Mesenteric fat pad (tissue), 1 donor: Measurements from ENCODE around the gene MORN1. TPM values are rescaled to one million over a fixed set of nuclear protein-coding genes. Genes with fewer than 3 reads are reported as not detected.
"Not testable (repeated sequence)": the region's sequence is repeated elsewhere in the genome, so short reads cannot be mapped to it uniquely, and the experiment has no call there.

Source experiments
- DNase-seq: peaks from one replicate; pipeline ENCODE4 v3.0.0-alpha.2; 2020; ENCODE audit warnings: low spot score
- long read RNA-seq: library from polyadenylated mRNA; unstranded; transcript quantifications from one replicate; pipeline ENCODE4 v2.0.0, GENCODE V29; 2020
- total RNA-seq: library from RNA; stranded (reverse); fragmentation: NEBNext Ultra II Directional; extraction: Animal tissue kit (Norgen Biotek cat#: 25700); gene quantifications from one replicate; pipeline ENCODE4 v1.2.1, GENCODE V29; 2021
- donor health status: DM: yes; HTN: yes; CAD: no.

Gene MORN1
- 4.4 TPM for total RNA-seq
- long read RNA-seq, partial matches to known transcripts = 5 of 9 reads
- long read RNA-seq, other reads (novel, unspliced or antisense) = 3 of 9 reads

DNA sequence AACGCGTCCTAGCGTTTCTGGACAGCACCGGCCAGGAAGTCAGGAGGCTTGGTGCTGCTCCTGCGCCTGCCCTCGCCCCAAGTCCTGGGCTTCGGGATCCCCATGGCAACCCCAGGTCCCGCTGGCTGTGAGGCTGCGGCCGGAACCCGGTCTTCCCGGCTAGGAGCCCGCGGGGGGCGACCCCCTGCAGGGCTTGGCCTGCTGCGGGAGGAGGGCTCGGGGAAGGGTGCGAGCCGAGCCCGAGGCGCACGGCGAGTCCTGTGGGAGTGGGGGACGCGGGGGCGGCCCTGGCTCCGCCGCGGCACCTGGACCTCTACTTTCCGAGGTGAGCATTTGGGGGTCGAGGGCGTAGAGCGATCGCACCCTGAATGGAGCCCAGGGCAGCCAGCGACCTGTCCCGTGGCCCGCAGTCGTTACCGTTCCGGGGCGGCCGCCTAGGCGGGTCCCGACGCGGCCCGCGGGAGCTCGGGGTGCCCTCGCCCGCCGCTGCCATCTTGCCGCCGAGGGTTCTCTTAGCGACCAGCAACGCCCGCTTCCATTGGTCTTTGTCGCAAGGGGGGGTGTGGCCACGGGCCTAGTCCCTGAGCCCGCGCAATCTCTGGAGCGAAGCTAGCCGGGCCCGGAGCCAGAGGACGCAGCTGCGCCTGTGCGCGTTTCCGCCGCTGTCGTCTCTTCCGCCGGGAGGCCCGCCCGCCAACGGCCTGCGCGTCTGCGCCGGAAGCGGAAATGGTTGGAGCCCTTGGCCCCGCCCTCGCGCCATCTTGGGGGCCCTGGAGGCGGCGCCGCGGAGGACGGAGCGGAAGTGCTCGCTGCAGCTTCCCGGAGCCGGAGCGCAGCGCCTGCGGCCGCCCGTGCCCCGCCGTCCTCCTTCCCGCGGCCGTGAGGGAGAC lies at the start of gene MORN1, which contains the start of gene RER1:
Gene MORN1, minus strand, starts transcription at position 514 of the 890 bp plus-strand sequence. Its CDS starts 21 bp downstream, at position 493.
Gene RER1, plus strand, starts transcription at position 801 of the 890 bp plus-strand sequence. CDS start 3,950 bp downstream, outside the sequence.
- DNase-seq = peak; percentile 100

DNA sequence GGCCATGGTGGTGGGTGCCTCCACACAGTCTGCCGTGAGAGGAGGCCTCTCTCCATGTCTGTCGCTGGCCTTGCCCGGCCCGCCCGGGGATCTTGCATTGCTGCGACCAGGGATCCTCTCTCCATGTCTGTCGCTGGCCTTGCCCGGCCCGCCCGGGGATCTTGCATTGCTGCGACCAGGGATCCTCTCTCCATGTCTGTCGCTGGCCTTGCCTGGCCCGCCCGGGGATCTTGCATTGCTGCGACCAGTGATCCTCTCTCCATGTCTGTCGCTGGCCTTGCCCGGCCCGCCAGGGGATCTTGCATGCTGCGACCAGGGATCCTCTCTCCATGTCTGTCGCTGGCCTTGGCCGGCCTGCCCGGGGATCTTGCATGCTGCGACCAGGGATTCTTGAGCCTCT lies 49.0 kb upstream of the MORN1 start:
- not testable (repeated sequence) for DNase-seq

DNA sequence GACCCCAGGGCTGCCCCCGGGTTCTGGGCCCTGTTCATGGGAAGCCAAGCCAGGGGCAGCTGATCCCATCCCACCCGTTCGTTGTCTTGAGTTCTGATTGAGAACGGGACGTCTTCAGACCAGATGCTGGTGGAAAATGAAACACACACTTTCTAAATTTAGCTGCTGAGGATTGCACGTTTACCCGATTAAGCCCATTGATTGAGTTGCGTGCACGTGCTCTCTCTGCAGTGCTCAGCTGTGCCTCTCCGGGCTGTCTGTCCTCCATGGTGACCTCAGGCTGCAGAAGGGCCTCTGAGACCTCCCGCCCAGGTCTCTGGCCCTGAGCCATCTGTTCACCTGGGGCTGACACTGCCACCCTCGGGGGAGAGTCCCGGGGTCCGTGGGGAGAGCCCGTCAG lies 48.0 kb upstream of the MORN1 start:
- DNase-seq = no peak

DNA sequence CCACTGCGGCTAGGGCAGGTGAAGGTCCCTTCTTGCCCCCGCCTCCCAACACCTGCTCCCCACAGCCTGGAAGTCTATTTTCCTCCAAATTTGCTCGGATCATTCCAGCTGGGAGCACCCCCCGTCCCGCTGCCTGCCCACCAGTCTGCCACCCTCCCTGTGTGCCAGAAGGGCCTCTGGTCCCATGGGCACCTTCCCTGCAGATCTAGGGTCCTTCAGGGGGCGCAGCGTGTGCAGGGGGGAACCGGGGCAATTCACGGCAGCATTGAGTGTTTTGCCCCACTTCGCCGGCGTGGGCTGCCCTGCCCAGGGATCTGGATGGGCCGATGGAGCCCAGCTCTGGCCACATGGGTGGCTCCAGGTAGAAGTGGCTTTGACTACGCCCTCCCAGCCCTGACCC lies 47.3 kb upstream of the MORN1 start:
- DNase-seq = no peak

DNA sequence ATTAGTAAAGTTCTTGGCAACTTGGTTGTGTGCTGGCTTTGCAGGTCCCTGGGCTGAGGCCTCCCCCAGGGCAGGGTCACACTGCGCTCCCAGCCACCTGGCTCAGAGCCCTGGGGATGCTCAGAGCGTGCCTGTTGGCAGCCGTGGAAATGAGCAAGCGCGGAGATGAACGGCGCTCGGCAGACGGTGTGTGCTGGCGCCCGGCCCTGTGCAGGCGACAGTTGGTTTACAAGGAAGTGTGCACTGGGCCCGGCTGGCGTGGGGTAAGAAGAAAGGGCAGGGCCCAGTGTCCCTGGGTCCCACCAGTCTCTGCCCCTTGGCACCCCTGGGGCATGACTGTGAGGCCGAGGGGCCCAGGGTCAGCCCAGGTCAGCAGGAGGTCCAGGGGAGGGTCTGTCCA lies 46.7 kb upstream of the MORN1 start:
- DNase-seq = no peak

DNA sequence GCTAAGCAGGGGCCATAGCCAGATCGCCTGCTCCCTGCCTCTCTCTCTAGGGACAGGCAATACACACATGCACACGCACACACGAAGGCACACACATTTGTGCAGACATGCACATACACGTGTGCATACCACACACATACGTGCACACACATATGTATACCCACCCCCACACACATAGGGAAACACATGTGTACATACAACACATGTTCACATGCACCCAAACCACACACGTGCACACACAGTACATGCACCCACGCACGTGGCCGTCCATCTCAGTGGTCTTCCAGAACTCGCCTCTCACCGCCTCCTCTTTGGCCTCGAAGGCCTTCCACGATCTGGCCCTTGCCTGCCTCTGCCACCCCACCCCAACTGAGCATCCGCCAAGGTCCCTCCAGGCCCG lies 46.3 kb upstream of the MORN1 start:
- no peak for DNase-seq

DNA sequence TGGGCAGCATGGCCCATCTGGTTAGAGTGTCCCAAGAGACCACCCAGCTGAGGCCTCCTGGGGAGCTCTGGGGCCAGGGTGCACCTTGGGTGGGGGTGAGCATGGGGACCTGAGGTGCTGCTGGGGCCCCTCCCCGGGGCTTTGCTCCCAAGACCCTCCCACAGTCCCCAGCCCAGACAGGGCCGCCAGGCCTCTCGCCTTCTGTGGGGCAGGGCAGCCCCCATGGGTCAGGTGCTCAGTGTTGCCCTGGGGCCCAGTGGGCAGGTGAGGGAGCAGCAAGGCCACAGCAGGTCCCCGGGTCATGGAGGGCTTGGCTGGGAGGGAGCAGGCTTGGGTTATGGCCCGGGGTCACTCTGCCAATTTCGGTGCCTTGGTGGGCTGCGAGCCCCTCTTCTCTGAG lies 45.5 kb upstream of the MORN1 start:
- no peak for DNase-seq

DNA sequence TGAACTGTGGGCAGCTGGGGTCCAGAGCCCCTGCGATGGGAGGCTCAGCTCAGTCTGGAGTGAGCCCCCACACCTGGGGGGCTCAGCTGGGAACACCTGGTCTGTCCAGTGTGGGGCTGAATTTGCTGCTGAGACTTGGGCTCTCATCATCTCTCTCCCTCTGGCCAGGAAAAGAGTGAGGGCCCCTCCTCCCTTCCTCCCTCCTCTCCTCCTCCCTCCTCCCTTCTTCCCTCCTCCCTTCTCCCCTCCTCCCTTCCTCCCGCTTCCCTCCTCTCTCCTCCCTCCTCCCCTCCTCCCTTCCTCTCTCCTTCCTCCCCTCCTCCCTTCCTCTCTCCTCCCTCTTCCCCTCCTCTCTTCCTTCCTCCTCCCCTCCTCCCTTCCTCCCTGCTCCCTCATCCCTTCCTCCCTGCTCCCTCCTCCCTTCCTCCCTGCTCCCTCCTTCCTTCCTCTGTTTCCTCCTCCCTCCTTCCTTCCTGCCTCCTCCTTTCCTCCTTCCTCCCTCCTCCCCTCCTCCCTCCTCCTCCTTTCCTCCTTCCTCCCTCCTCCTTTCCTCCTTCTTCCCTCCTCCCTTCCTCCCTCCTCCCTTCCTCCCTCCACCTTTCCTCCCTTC lies 44.5 kb upstream of the MORN1 start:
- no peak for DNase-seq

DNA sequence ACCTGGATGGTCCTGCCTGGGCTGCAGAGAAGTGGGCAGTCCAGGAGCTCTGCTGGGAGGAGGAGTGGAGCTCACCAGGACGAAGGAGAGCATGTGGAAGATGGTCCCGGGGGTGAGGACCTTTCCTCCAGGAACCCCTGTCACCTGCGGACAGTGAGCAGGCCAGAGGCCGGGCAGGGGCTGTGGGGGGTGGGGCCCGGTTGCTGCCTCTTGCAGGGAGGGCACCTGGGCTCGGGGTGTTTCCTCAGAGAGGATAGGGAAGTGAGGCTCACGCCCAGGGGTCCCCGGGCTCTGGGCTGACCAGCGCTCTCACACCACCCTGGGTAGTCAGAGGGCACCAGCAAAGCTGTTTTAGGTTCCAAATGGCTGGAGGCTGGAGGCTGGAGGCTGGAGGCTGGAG lies 43.7 kb upstream of the MORN1 start:
- DNase-seq = no peak

DNA sequence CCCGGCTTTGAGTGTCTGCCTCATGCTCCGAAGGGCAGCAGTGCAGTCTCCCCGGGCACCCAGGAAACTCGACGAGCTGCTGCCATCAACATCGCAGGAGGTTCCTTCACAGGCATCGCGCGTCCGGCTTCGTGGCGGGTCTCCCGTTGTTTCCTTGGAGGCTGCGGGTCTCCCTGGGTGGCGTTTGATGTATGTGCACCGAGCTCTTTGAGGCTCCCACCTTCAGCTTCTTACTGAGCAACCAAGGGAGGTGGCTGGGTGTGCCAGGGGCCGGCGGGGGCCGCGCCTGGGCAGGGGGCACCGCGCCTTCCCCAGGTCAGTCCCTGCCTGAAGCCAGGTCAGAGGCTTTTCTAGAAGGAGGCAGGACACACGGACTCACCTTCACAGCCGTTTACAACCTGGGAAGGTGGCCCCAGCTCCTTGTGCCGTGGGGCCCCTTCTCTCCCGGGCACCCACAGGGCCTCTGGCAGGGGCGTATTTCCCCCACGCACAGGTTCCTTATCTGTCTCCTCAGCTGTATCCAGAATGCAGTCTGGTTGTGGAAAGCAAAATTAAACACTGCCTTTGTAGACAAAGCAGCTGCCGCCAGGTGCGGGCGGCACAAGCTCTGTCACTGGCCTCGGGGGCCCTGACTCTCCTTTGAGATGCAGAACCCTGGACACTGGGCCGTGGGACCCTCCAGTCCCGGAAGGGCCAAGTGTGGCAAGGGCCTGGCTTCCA lies 42.7 kb upstream of the MORN1 start:
- no peak for DNase-seq

DNA sequence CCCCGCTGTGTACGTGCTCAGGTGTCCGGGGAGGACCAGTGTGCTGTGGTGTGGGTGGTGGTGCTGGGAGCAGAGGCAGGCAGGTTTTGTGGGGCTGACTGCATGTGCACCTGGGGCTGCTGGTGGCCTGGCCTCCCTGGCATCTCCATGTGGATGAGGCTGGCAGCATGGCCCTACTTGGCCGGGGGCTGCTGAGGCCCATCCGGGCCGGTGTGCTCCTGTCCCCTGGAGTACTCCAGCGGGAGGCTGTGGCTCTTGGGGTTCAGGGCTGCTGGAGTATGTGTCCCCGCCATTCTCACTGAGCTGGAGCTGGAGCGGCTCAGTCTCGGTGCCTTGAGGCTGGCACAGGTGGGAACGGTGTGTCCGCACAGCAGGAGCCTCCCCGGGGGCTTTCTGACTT lies 41.8 kb upstream of the MORN1 start:
- no peak for DNase-seq

DNA sequence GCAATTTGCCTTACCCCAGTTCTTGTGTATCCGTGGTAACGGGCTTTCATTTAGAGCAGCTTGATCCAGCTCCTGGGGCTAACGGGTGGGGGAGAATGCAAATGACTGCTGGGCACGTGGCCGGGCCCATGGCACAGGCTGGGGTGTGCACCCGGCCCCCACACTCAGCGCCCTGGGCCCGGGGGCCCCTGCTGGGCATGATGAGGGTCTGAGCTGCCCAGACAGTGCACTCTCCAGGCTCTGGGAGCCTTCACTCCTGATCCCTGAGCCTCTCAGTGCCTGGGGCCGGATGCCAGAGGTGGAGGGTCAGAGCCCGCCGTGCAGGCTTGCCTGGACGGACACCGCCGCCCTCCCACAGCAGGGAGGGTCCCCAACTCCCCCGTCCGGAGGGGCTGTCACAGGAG lies 41.1 kb upstream of the MORN1 start:
- DNase-seq = no peak

DNA sequence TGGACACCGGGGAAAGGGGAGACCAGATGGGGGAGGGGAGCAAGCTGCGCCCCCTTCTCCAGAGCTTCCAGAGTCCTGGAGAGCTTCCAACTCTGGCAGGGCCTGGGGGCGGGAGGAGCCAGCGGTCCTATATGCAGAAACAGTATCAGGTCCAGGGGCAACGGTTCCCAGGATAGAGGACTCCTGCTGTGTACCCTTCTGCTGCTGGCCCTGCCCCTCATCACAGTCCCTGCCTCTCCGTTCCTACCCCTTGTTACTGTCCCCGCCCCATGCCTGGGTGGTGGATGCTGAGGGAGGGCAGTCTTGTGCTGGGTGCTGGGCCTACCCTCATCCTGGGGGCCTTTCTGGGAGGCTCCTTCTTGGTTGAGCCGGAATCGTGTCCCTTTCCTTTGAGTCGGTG lies 40.2 kb upstream of the MORN1 start:
- DNase-seq = no peak

DNA sequence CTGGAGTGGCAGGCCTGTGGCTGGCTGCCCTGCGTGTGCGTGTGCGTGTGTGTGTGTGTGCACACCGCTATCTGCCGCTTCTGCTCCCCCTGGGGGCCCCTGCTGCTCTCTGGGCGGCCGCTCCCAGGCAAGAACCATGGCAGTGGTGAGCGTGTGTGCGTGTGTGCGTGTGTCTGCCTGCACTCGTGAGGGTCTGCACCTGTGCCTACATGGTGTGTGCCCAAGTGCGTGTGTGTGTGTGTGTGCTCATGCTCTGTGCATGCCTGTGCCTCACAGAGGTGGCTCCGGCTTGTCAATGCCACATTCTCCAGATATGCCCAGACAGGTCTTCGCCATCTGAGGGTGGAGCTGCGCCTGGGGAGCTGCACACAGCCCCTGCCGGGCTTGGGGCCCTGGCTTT lies 39.7 kb upstream of the MORN1 start:
- no peak for DNase-seq

DNA sequence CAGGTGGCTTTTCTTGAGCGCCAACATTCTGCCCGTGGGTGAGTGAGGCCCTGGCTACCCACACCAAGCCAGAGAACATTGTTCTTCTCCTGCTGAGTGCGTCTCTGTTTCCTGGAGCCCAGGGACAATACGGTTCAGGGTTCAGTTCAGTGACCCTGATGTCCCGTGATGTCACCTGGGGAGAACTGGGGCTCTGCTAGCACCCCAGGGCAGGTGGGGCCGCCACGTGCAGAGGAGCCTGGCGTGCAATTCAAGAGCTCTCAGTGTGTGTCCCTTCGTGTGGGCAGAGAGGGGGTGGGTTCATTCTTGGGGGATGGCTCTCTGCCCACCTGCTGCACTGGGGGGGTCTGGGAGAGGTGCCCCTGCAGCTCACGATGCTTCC lies 39.2 kb upstream of the MORN1 start:
- DNase-seq = no peak

DNA sequence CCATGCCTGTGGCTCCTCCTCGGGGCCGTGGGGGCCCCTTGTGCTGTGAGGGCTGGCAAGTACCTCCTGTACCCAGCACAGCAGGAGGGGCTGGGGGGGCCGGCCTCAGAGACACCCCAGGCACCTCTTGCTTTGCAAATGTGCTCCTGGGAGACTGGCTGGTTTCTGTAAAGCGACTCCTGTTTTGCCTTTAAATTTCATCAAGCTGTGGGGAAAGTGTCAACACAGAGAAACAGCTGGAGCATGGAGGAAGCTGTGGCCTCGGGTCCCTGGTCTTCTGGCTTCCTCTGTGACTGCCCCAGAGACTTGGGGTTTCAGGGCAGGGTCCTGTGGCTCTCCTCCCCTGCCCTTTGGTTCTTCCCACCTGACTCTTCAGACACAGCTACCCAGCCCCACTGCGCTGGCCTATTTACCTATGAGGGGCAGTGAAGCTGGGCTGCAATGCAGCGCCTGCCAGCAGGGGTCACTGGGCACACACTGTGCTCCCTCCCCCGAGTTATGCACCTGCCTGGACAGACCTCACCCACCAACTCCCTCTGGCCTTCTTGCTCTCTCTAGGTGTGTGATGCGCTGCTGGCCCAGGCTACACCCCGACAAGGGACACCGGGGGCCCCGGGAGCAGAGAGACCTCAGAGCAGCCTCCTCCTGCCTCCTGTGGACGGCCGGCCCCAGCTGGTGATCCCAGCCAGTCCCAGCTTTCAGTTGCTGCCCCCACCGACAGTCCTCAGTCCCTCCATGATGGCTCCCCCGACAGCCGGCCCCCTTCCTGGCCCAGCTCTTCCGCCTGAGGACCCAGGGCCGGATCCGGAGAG lies 38.6 kb upstream of the MORN1 start:
- DNase-seq = no peak

DNA sequence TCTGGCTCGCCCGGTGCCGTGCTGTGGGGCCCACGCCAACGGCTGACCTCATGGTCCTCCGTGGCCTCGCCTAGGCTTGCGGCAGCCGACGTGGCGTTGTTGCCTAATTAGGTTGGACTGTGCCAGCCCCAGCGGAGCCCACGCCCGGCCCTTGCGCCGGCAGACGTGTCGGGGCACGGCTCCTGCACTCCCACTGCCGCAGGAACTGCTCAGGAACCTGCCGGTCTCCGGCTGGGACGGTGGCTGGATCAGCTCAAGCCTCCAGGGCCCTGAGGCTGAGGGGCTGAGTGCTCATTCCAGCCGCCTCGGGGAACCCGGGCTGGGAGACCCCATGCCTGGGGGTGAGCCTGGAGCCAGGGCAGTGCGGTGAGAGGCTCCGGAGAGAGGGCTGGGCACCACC lies 37.1 kb upstream of the MORN1 start:
- no peak for DNase-seq

DNA sequence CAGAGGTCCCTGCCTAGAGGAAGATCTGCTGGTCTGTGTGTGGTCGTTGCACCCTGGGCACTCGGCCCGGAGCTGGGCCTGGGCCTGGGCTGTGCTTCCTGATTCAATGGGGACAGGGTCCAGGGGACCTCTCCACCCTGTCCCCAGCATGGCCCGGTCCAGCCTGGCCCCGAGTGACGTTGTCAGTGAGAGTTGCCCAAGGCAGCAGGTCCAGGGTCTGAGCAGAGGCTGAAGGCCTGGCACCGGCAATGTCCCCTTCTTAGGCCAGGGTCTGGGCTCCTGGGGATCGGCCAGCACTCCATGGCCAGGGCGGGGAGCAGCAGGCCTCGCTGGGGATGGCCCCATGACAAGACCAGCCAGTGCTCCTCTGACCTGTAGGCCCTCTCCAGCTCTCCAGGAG lies 36.6 kb upstream of the MORN1 start:
- DNase-seq = no peak

DNA sequence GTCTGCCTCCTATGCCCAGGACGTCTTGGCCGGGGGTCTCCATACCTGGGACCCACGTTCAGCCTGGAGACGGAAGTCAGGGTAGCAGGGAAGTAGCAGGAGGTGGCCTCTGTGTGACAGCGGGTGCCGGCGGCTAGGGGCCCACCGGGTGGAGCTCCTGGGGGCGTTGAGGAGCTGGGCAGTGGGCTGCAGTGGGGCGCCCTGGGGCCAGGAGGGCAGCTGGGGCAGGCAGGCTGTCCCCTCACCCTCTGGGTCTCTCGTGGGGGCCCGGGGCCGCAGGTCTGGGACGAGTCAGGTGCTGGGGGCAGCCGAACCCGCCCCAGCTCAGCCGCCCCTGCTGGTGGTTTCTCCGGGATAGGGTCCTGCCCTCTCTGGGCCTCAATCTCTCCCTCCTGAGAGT lies 35.7 kb upstream of the MORN1 start:
- no peak for DNase-seq

DNA sequence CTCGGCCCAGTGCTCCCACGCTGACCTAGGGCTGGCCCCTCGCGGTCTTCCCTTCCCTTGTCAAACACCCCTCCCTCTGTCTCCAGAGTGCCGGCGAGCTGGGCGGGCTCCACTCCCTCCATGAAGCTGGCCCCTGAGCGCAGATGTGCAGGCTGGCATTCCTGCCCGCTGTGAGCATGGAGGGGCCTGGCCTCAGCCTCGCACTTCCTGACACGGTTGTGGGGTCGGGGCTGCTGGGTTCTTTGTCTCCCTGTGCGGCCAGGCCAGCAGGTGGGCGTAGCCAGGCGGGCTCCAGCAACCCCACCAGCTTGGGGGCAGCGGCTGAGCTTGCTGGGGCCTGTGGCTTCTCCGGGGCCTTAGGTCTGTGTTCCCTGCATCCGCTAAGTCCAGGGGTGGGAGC lies 35.2 kb upstream of the MORN1 start:
- no peak for DNase-seq

DNA sequence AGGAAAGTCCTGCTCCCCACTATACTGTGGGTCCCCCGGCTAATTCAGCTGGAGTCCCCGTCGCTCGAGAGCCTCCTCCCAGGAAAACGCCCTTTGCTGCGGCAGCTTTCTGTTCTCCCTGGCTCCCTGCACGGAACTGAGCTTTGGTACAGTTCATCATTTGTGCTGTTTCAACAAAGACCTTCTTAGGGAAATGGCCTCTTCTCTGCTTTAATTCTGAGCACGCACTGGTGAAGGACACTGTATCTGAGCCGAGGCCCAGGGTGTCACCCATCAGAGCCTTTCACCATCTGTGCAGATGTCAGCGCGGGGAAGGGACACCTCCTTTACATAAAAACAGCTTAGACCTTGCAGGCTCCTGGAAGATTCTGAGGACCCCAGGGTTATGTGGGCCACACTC lies 34.5 kb upstream of the MORN1 start:
- no peak for DNase-seq
